WI38 (cell line): ENCODE results near the gene TTPAL.

Experiments
- H3K4me3 ChIP-seq: 2 replicates; pipeline ENCODE4 v1.5.1; 2011; ENCODE audit warnings: low read depth, mild to moderate bottlenecking, control low read depth, low read length
- TF ChIP-seq, protein P1 (sequence below): IDR thresholded peaks from 2 replicates; pipeline ENCODE4 v1.5.1; 2012; ENCODE audit warnings: low read depth, mild to moderate bottlenecking, control low read depth, low read length

Gene TTPAL

GRCh38 chr20:44483112-44483511, 7.4 kb downstream of the TTPAL start:
- H3K4me3 ChIP-seq, result no peak overlapping the region
- TF ChIP-seq, protein P1, sequence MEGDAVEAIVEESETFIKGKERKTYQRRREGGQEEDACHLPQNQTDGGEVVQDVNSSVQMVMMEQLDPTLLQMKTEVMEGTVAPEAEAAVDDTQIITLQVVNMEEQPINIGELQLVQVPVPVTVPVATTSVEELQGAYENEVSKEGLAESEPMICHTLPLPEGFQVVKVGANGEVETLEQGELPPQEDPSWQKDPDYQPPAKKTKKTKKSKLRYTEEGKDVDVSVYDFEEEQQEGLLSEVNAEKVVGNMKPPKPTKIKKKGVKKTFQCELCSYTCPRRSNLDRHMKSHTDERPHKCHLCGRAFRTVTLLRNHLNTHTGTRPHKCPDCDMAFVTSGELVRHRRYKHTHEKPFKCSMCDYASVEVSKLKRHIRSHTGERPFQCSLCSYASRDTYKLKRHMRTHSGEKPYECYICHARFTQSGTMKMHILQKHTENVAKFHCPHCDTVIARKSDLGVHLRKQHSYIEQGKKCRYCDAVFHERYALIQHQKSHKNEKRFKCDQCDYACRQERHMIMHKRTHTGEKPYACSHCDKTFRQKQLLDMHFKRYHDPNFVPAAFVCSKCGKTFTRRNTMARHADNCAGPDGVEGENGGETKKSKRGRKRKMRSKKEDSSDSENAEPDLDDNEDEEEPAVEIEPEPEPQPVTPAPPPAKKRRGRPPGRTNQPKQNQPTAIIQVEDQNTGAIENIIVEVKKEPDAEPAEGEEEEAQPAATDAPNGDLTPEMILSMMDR, result no peak

DNA sequence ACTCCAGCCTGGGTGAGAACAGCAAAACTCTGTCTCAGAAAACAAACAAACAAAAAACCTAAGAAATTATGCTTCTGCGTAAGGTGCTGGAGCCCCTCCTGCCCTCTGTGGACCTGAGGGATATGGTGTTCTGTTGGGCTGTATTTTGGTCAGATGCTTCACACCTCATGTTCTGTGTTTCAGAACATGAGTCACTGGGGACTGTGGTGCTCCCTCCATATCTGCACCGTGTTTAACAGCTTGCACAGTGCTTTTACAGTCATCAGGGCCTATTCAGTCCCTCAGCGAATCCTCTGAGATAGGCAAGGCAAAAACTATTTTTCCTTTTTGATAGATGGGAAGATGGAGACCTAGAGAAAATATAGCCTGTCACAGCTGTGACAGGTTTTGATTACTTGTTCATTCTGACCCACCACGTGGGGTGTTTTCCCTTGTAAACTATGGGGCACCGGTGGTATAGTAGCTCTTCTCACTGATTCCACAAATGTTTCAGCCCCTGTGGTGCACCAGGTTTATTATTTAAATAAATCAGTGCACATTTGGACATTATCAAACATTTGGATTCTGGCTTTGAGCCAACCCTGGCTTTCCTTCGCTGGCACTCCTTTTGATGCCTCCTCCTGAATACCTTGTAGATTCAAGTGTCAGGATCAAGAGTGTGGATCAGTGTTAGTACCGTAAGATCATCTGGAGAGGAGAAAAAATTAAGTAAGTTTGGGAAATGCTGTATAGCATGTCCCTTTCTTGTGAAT, 9.6 kb downstream of the TTPAL start:
- no peak overlapping the region for H3K4me3 ChIP-seq
- TF ChIP-seq, protein P1, result no peak

DNA sequence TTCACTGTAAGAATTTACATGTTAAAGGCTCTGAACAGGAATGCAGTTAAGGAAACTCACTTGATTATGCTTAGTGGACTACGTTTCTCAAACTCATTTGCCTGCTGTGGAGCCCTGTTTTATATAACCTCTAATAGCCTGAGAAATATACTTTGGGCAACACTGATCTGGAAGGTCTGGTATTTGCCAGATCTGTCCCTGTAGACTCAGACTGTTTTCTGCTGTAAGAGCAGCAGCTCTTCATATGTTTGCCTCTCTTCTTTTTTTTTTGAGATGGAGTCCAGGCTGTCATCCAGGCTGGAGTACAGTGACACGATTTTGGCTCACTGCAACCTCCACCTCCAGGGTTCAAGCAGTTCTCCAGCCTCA, 10.1 kb downstream of the TTPAL start:
- TF ChIP-seq, protein P1, result no peak
- no peak overlapping the region for H3K4me3 ChIP-seq

DNA sequence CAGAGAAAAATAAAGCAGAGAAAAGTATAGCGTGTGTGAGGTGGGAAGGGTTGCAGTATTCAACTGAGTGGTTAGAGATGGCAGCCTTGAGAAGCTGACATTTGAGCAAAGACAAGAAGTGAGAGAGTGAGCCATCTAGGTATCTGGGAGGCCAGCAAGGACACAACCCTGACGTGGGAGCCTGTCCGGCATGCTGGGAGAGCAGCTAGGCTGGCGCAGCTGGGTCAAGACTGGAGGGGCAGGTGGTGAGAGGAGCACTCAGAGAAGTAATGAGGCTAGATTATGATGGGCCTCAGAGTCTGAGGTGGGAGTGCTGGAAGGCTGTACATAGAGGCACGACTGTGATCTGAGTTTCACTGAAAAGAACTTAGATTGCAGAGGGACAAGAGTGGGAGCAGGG, 12.9 kb downstream of the TTPAL start:
- TF ChIP-seq, protein P1, result no peak
- H3K4me3 ChIP-seq, result no peak overlapping the region

DNA sequence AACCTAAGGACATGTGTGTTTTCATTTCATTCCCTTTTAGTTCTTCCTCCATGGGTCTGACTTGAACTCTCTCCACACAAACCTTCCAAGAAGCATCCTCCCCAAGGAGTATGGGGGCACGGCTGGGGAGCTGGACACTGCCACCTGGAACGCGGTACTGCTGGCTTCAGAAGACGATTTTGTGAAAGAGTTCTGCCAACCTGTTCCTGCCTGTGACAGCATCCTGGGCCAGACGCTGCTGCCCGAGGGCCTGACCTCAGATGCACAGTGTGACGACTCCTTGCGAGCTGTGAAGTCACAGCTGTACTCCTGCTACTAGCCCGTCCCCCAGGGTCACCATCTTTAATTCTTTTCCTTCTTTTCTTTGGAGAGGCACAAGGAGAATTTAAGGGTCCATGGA, 13.5 kb downstream of the TTPAL start:
- TF ChIP-seq, protein P1, result no peak
- no peak overlapping the region for H3K4me3 ChIP-seq

- TF ChIP-seq, protein P1, result no peak
Observed at GRCh38 chr20:44489931-44490330, 14.3 kb downstream of the TTPAL start.

GRCh38 chr20:44491635-44492395, 16.1 kb downstream of the TTPAL start:
- TF ChIP-seq, protein P1, result no peak
- no peak overlapping the region for H3K4me3 ChIP-seq

More at GRCh38 chr20:44489931-44490330, 14.3 kb downstream of the TTPAL start:
- H3K4me3 ChIP-seq, result no peak overlapping the region
